ENCODE data around the gene HIVEP3. TPM values are rescaled to one million over a fixed set of nuclear protein-coding genes. Genes with fewer than 3 reads are reported as not detected.
A peak's percentile ranks its signal among the peaks of the same experiment; 100 is the strongest.

The HIVEP3 gene
- total RNA-seq, 2 experiments from 2014 or later = 18.6 to 20.4 TPM

DNA sequence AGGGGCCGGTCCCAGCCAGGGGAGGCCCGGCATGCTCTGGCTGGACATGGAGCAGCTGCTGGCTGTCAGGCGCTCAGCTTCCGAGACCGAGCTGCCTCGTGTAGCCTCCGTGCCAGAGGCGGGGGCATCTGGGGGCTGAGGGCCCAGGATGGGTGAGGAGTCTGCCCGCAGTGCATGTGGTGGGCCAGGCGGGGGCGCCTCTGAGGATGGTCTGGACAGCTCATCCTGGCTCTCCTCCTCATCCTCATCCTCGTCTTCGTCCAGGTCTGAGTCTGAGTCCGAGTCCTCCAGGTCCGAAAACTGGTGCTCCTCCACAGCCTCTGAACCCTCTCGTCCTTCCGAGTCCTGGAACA lies 405.4 kb downstream of the HIVEP3 start:
- DNase-seq (peak; percentile 37), ATAC-seq (no peak)
- H3K4me1 Mint-ChIP-seq (ENCODE audit: low read depth) = peaks cover 4% of the 10 kb centered on the region
- intact Hi-C loops (cut with micrococcal nuclease) = no loop called here
- ChIA-PET CTCF (interaction anchor here (0.7 to 2.2 kb wide), 6 partner anchors 10 to 32 kb away, joined by 3 to 8 read pairs (median 3); no protein-coding TSS in a partner anchor), POLR2A (no interaction called here)
- no peak overlapping the region for H3K27ac Mint-ChIP-seq
- TF ChIP-seq, protein P1, sequence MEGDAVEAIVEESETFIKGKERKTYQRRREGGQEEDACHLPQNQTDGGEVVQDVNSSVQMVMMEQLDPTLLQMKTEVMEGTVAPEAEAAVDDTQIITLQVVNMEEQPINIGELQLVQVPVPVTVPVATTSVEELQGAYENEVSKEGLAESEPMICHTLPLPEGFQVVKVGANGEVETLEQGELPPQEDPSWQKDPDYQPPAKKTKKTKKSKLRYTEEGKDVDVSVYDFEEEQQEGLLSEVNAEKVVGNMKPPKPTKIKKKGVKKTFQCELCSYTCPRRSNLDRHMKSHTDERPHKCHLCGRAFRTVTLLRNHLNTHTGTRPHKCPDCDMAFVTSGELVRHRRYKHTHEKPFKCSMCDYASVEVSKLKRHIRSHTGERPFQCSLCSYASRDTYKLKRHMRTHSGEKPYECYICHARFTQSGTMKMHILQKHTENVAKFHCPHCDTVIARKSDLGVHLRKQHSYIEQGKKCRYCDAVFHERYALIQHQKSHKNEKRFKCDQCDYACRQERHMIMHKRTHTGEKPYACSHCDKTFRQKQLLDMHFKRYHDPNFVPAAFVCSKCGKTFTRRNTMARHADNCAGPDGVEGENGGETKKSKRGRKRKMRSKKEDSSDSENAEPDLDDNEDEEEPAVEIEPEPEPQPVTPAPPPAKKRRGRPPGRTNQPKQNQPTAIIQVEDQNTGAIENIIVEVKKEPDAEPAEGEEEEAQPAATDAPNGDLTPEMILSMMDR (IDR thresholded peaks at IDR 0.05) = peak; percentile 62
- H3K9me3 Mint-ChIP-seq = no peaks in the 10 kb centered on the region
- no peaks in the 10 kb centered on the region for H3K27me3 Mint-ChIP-seq
- no peak overlapping the region for H3K4me3 Mint-ChIP-seq
- peaks cover 33% of the 10 kb centered on the region for H3K36me3 Mint-ChIP-seq (ENCODE audit: low read depth)

DNA sequence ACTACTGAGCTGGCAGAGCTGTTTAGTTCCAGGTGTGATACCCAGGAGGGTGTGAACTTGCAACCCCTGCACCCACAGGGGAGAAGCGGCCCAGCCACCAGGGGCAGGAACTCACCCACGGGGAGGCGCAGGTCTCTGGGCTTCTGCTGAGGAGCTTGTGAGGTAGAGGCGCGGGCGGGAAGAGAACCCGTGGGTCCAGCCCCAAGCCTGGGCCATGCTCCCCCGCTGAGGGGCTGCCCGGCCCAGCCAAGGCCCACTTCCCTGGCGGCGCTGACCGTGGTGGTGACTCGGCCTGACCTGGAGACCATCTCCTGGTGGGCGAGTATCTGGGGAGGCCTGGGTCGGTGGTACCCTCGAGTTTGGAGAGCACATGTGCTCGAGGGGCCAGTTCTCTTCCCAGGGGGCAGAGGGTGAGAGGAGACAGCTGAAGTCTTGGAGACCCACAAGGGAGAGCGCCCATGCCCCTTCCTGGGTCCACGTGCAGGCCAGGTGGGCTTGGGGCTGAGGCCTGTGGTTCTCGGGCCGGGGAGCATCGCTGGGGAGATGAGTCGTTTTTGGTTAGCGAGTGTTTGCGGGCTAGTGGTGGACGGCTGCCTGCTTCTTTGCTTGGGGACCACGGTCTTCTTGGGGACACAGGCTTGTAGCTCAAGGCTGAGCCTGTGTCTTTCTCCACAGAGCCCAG lies 405.9 kb downstream of the HIVEP3 start:
- no peaks in the 10 kb centered on the region for H3K9me3 Mint-ChIP-seq
- H3K4me1 Mint-ChIP-seq (ENCODE audit: low read depth) = peaks cover 4% of the 10 kb centered on the region
- DNase-seq (no peak), ATAC-seq (no peak)
- intact Hi-C loops (cut with micrococcal nuclease) = no loop called here
- no peaks in the 10 kb centered on the region for H3K27me3 Mint-ChIP-seq
- H3K4me3 Mint-ChIP-seq = no peak overlapping the region
- peaks cover 33% of the 10 kb centered on the region for H3K36me3 Mint-ChIP-seq (ENCODE audit: low read depth)
- TF ChIP-seq, protein P1 (IDR thresholded peaks at IDR 0.05) = no peak
- no peak overlapping the region for H3K27ac Mint-ChIP-seq
- ChIA-PET POLR2A (no interaction called here), CTCF (interaction anchor here (0.7 to 2.2 kb wide), 6 partner anchors 11 to 31 kb away, joined by 3 to 8 read pairs (median 3); no protein-coding TSS in a partner anchor)

DNA sequence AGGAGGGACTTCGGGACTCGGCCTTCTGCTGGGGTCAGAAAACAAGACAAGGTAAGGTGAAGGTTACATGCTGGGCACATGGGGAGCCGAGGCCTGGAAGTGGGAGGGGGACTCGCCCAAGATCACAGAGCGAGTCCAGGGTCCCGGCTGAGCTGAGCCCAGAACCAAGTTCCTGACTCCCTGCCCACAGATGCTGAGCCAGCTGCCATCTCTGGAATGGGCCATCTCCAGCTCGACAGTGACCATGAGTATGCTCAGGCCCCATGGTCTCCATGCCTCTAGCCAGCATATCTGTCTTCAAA lies 407.5 kb downstream of the HIVEP3 start:
- Mint-ChIP-seq H3K27ac (no peak overlapping the region), H3K4me3 (no peak overlapping the region), H3K27me3 (no peaks in the 10 kb centered on the region), H3K9me3 (no peaks in the 10 kb centered on the region), H3K4me1 (ENCODE audit: low read depth) (no peaks in the 10 kb centered on the region), H3K36me3 (ENCODE audit: low read depth) (peaks cover 30% of the 10 kb centered on the region)
- TF ChIP-seq, protein P1 (IDR thresholded peaks at IDR 0.05) = no peak
- DNase-seq (no peak), ATAC-seq (no peak)
- CTCF ChIA-PET = no interaction called here
- intact Hi-C loops (cut with micrococcal nuclease) = no loop called here
- POLR2A ChIA-PET = interaction anchor here (0.9 kb wide), 1 partner anchor 9 kb away, joined by 3 read pairs; no protein-coding TSS in a partner anchor

DNA sequence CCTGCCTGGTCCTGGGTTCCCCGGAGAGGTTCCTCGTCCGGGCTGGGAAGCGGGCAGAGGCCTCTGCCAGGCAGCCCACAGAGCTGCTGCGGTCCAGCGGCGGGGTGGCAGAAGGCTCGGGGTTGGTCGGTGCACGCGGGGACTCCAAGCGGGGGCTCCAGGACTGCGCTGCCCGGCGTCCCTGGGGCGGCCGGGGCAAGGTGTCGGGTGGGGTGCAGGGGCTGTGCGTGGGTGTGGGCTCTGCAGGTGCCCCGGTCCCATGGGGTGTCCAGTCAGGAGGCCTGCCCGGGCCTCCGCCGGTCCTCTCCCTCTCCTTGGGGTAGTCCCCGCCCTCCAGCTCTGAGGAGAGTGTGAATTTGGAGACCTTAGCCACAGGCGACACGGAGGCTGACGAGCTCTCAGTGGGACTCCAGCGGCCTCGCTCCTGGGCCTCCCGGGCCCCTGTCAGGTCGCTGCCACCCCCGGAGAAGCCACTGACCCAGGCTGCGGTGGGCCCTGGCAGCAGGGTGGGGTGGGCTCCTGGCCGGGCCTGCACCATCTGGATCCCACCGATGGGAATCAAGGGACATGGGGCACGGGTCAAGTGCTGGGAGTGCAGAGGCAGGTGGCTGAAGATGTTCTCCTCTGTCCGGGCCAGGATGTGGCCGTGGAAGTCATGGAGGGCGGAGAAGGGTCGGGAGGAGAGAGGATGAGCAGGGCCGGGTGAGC lies 408.0 kb downstream of the HIVEP3 start:
- Mint-ChIP-seq H3K27me3 (no peaks in the 10 kb centered on the region), H3K4me3 (no peak overlapping the region), H3K4me1 (ENCODE audit: low read depth) (no peaks in the 10 kb centered on the region), H3K36me3 (ENCODE audit: low read depth) (peaks cover 30% of the 10 kb centered on the region), H3K9me3 (no peaks in the 10 kb centered on the region), H3K27ac (no peak overlapping the region)
- CTCF ChIA-PET = no interaction called here
- ATAC-seq = no peak
- POLR2A ChIA-PET = interaction anchor here (0.9 kb wide), 1 partner anchor 9 kb away, joined by 3 read pairs; no protein-coding TSS in a partner anchor
- intact Hi-C loops (cut with micrococcal nuclease) = no loop called here
- TF ChIP-seq, protein P1 (IDR thresholded peaks at IDR 0.05) = no peak
- DNase-seq = no peak

DNA sequence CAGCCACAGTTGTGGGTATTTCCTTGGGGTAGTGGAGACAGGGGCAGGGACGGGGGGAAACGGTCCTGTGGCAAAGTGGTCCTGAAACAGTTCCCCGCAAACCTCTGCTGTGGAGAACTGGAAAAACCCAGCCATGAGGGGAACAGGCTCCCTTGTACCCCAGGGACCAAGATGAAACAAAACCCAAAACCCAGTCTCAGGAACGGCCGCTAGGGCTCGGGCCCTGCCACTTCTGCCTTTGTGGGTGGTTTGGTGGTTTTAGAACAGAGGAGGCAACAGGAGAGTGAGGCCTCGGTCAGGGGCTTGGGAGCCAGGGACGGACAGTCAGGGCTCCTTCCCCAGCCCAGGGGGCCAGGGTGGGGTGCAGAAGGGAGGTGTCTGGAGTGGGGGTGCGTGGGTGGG lies 409.5 kb downstream of the HIVEP3 start:
- TF ChIP-seq, protein P1 (IDR thresholded peaks at IDR 0.05) = no peak
- intact Hi-C loops (cut with micrococcal nuclease) = no loop called here
- no peak for DNase-seq
- ChIA-PET POLR2A (no interaction called here), CTCF (interaction anchor here (1.2 kb wide), 1 partner anchor 14 kb away, joined by 3 read pairs; no protein-coding TSS in a partner anchor)
- no peaks in the 10 kb centered on the region for H3K4me1 Mint-ChIP-seq (ENCODE audit: low read depth)
- no peak for ATAC-seq
- H3K36me3 Mint-ChIP-seq (ENCODE audit: low read depth) = peaks cover 25% of the 10 kb centered on the region
- no peak overlapping the region for H3K27ac Mint-ChIP-seq
- no peaks in the 10 kb centered on the region for H3K9me3 Mint-ChIP-seq
- H3K4me3 Mint-ChIP-seq = no peak overlapping the region
- no peaks in the 10 kb centered on the region for H3K27me3 Mint-ChIP-seq
